ENCODE results near the gene SELENOS. TPM values are rescaled to one million over a fixed set of nuclear protein-coding genes. Genes with fewer than 3 reads are reported as not detected.
A peak's percentile ranks its signal among the peaks of the same experiment; 100 is the strongest.

The SELENOS gene
- total RNA-seq, 1 experiment from 2014 or later = 181 TPM

- H3K36me3 ChIP-seq = no peaks in the 10 kb centered on the region
- no peaks in the 10 kb centered on the region for H3K4me1 ChIP-seq (replicated peaks)
- H3K27ac ChIP-seq = no peak overlapping the region
- H3K9me3 ChIP-seq (replicated peaks) = no peaks in the 10 kb centered on the region
- no peak for DNase-seq (ENCODE audit: low read depth in 1 of 2, low spot score in 2 of 2)
- H3K4me3 ChIP-seq = no peak overlapping the region
- H3K27me3 ChIP-seq (replicated peaks) = peaks cover 17% of the 10 kb centered on the region; the same call in 1 of the 2 replicates
These were observed 40.1 kb upstream of the SELENOS start for GRCh38 chr15:101317336-101317872.

- Histone ChIP-seq H3K9me3 (replicated peaks) (no peaks in the 10 kb centered on the region), H3K36me3 (no peaks in the 10 kb centered on the region)
These were observed 39.2 kb upstream of the SELENOS start for GRCh38 chr15:101316529-101316928.

GRCh38 chr15:101315736-101316135 is 38.5 kb upstream of the SELENOS start:
- Histone ChIP-seq H3K27me3 (replicated peaks) (peaks cover 5% of the 10 kb centered on the region; the same call in 1 of the 2 replicates), H3K27ac (no peak overlapping the region), H3K36me3 (no peaks in the 10 kb centered on the region), H3K9me3 (replicated peaks) (no peaks in the 10 kb centered on the region), H3K4me3 (no peak overlapping the region), H3K4me1 (replicated peaks) (no peaks in the 10 kb centered on the region)
- peak in 1 of 2 experiments; percentile 31 for DNase-seq (ENCODE audit: low read depth in 1 of 2, low spot score in 2 of 2)

More at GRCh38 chr15:101316529-101316928, 39.2 kb upstream of the SELENOS start:
- no peaks in the 10 kb centered on the region for H3K4me1 ChIP-seq (replicated peaks)
- no peak overlapping the region for H3K27ac ChIP-seq
- H3K27me3 ChIP-seq (replicated peaks) = peaks cover 10% of the 10 kb centered on the region; the same call in 1 of the 2 replicates
- H3K4me3 ChIP-seq = no peak overlapping the region
- DNase-seq (ENCODE audit: low read depth in 1 of 2, low spot score in 2 of 2) = no peak

GRCh38 chr15:101314336-101315125 is 37.2 kb upstream of the SELENOS start:
- no peaks in the 10 kb centered on the region for H3K9me3 ChIP-seq (replicated peaks)
- no peaks in the 10 kb centered on the region for H3K4me1 ChIP-seq (replicated peaks)
- H3K4me3 ChIP-seq = no peak overlapping the region

GRCh38 chr15:101313041-101313761 is 35.9 kb upstream of the SELENOS start:
- Histone ChIP-seq H3K9me3 (replicated peaks) (no peaks in the 10 kb centered on the region), H3K36me3 (no peaks in the 10 kb centered on the region), H3K27me3 (replicated peaks) (no peaks in the 10 kb centered on the region), H3K4me1 (replicated peaks) (no peaks in the 10 kb centered on the region), H3K27ac (no peak overlapping the region), H3K4me3 (no peak overlapping the region)
- DNase-seq (ENCODE audit: low read depth in 1 of 2, low spot score in 2 of 2) = no peak

More at GRCh38 chr15:101314336-101315125, 37.2 kb upstream of the SELENOS start:
- no peak for DNase-seq (ENCODE audit: low read depth in 1 of 2, low spot score in 2 of 2)
- peaks cover 5% of the 10 kb centered on the region; the same call in 1 of the 2 replicates for H3K27me3 ChIP-seq (replicated peaks)
- no peaks in the 10 kb centered on the region for H3K36me3 ChIP-seq
- H3K27ac ChIP-seq = no peak overlapping the region

GRCh38 chr15:101310508-101310907 is 33.2 kb upstream of the SELENOS start:
- no peaks in the 10 kb centered on the region for H3K27me3 ChIP-seq (replicated peaks)

GRCh38 chr15:101310161-101310480 is 32.8 kb upstream of the SELENOS start:
- peak in 1 of 2 experiments; percentile 30 for DNase-seq (ENCODE audit: low read depth in 1 of 2, low spot score in 2 of 2)
- no peaks in the 10 kb centered on the region for H3K9me3 ChIP-seq (replicated peaks)
- no peaks in the 10 kb centered on the region for H3K27me3 ChIP-seq (replicated peaks)
- H3K27ac ChIP-seq = no peak overlapping the region
- H3K36me3 ChIP-seq = no peaks in the 10 kb centered on the region
- no peaks in the 10 kb centered on the region for H3K4me1 ChIP-seq (replicated peaks)
- H3K4me3 ChIP-seq = no peak overlapping the region

More at GRCh38 chr15:101310508-101310907, 33.2 kb upstream of the SELENOS start:
- H3K4me1 ChIP-seq (replicated peaks) = no peaks in the 10 kb centered on the region
- DNase-seq (ENCODE audit: low read depth in 1 of 2, low spot score in 2 of 2) = peak in 1 of 2 experiments; percentile 34
- no peak overlapping the region for H3K4me3 ChIP-seq
- no peaks in the 10 kb centered on the region for H3K9me3 ChIP-seq (replicated peaks)
- H3K36me3 ChIP-seq = no peaks in the 10 kb centered on the region
- H3K27ac ChIP-seq = no peak overlapping the region

- Histone ChIP-seq H3K4me1 (replicated peaks) (no peaks in the 10 kb centered on the region), H3K27ac (no peak overlapping the region), H3K4me3 (no peak overlapping the region), H3K9me3 (replicated peaks) (no peaks in the 10 kb centered on the region), H3K27me3 (replicated peaks) (no peaks in the 10 kb centered on the region), H3K36me3 (no peaks in the 10 kb centered on the region)
- DNase-seq (ENCODE audit: low read depth in 1 of 2, low spot score in 2 of 2) = peak in 1 of 2 experiments; percentile 34
These were observed 32.3 kb upstream of the SELENOS start for GRCh38 chr15:101309436-101310160.

GRCh38 chr15:101308604-101309435 is 31.5 kb upstream of the SELENOS start:
- Histone ChIP-seq H3K27me3 (replicated peaks) (no peaks in the 10 kb centered on the region), H3K27ac (no peak overlapping the region), H3K9me3 (replicated peaks) (no peaks in the 10 kb centered on the region), H3K36me3 (no peaks in the 10 kb centered on the region), H3K4me3 (no peak overlapping the region), H3K4me1 (replicated peaks) (no peaks in the 10 kb centered on the region)
- peak in 1 of 2 experiments; percentile 28 for DNase-seq (ENCODE audit: low read depth in 1 of 2, low spot score in 2 of 2)

- Histone ChIP-seq H3K4me1 (replicated peaks) (no peaks in the 10 kb centered on the region), H3K9me3 (replicated peaks) (no peaks in the 10 kb centered on the region), H3K27ac (no peak overlapping the region), H3K36me3 (no peaks in the 10 kb centered on the region), H3K27me3 (replicated peaks) (no peaks in the 10 kb centered on the region), H3K4me3 (no peak overlapping the region)
- peak in 1 of 2 experiments; percentile 36 for DNase-seq (ENCODE audit: low read depth in 1 of 2, low spot score in 2 of 2)
These were observed 30.8 kb upstream of the SELENOS start for GRCh38 chr15:101307897-101308603.

- Histone ChIP-seq H3K27ac (no peak overlapping the region), H3K9me3 (replicated peaks) (no peaks in the 10 kb centered on the region), H3K4me3 (no peak overlapping the region), H3K36me3 (no peaks in the 10 kb centered on the region), H3K27me3 (replicated peaks) (no peaks in the 10 kb centered on the region), H3K4me1 (replicated peaks) (no peaks in the 10 kb centered on the region)
- peak in 1 of 2 experiments; percentile 42 for DNase-seq (ENCODE audit: low read depth in 1 of 2, low spot score in 2 of 2)
These were observed 30.0 kb upstream of the SELENOS start for GRCh38 chr15:101307048-101307896.
